ENCODE measurements around the gene NRARP.

DNA sequence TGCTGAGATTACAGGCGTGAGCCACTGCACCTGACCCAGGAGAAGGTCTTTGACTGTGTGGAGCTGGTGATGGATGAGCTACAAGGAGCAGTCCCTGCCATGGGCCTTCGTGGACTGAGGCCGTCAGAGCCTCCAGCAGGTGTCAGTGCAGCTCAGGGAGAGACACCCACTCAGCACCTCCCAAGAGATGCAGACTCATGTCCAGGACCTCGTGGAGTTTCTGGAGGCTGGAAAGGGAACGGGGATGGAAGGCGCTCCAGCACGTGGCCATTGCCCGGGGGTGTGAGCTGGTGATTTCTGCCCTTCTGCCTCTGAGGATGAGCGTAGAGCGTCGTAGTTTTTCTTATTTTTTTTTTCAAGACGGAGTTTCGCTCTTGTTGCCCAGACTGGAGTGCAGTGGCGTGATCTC is 15.1 kb downstream of the NRARP start:
- TF ChIP-seq, protein P1, sequence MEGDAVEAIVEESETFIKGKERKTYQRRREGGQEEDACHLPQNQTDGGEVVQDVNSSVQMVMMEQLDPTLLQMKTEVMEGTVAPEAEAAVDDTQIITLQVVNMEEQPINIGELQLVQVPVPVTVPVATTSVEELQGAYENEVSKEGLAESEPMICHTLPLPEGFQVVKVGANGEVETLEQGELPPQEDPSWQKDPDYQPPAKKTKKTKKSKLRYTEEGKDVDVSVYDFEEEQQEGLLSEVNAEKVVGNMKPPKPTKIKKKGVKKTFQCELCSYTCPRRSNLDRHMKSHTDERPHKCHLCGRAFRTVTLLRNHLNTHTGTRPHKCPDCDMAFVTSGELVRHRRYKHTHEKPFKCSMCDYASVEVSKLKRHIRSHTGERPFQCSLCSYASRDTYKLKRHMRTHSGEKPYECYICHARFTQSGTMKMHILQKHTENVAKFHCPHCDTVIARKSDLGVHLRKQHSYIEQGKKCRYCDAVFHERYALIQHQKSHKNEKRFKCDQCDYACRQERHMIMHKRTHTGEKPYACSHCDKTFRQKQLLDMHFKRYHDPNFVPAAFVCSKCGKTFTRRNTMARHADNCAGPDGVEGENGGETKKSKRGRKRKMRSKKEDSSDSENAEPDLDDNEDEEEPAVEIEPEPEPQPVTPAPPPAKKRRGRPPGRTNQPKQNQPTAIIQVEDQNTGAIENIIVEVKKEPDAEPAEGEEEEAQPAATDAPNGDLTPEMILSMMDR (IDR thresholded peaks at IDR 0.05), result peak; percentile 32 to 70 (median 38)
- TF ChIP-seq POLR2A (IDR thresholded peaks at IDR 0.05) (no peak), EP300 (IDR thresholded peaks at IDR 0.05) (no peak), POLR2AphosphoS5 (IDR thresholded peaks at IDR 0.05) (no peak)

Data from upper lobe of left lung (tissue), 4 donors.